DOHH2 (cell line): Measurements from ENCODE around the gene ITGAL.

Experiments
- EZH2phosphoT487 ChIP-seq: fragments of 200-600 bp; sonication (generic); IDR thresholded peaks from 2 replicates; pipeline ENCODE4 v1.6.1; 2017; ENCODE audit warnings: borderline replicate concordance, mild to moderate bottlenecking, antibody characterized with exemption, low read length, moderate library complexity, mixed read lengths
- TF ChIP-seq, protein P1 (sequence below): fragments of 200-600 bp; sonication (generic); IDR thresholded peaks from one replicate; pipeline ENCODE4 v1.5.1; 2014; ENCODE audit warnings: antibody characterized with exemption, mild to moderate bottlenecking, low read depth, low read length; ENCODE audit not compliant: poor library complexity, severe bottlenecking

DNA sequence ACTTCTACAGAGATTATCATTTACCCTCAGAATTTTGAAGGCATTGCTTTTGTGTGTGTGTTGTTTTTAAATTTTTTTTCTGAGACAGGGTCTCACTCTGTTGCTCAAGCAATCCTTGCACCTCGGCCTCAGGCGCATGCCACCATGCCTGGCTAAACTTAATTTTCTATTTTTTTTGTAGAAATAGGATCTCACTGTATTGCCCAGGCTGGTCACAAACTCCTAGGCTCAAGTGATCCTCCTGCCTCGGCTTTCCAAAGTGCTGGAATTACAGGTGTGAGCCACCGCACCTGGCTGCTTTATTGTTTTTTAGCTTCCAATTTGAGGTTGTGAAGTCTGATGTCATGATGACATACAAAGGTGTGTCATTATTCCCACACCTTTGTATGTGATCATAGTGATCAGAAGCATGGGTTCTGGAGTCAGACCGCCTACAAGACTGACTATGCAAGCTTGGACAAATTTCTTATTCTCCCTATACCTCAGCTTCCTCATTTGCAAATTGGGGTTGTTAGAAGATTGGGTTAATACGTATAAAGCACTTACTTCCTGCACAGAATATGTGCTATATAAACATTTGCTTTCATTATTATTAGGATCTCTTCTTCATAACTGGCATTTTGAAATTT, 32.7 kb upstream of the ITGAL start:
- TF ChIP-seq, protein P1, sequence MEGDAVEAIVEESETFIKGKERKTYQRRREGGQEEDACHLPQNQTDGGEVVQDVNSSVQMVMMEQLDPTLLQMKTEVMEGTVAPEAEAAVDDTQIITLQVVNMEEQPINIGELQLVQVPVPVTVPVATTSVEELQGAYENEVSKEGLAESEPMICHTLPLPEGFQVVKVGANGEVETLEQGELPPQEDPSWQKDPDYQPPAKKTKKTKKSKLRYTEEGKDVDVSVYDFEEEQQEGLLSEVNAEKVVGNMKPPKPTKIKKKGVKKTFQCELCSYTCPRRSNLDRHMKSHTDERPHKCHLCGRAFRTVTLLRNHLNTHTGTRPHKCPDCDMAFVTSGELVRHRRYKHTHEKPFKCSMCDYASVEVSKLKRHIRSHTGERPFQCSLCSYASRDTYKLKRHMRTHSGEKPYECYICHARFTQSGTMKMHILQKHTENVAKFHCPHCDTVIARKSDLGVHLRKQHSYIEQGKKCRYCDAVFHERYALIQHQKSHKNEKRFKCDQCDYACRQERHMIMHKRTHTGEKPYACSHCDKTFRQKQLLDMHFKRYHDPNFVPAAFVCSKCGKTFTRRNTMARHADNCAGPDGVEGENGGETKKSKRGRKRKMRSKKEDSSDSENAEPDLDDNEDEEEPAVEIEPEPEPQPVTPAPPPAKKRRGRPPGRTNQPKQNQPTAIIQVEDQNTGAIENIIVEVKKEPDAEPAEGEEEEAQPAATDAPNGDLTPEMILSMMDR = no peak
- no peak for TF ChIP-seq EZH2phosphoT487
